OCI-LY7 (cell line): ENCODE results near the gene PGRMC1. TPM values are rescaled to one million over a fixed set of nuclear protein-coding genes. Genes with fewer than 3 reads are reported as not detected.

ENCODE experiments used
- BruUV-seq: library from RNA; stranded (reverse); fragments of 400-500 nt; replicated peaks from 2 replicates; lab custom pipeline; 2021; lab: Mats Ljungman, UMichigan
- CTCF ChIA-PET: fragments of 300-600 bp; sonication (Branson Sonifier 250); formaldehyde crosslinking; loops from one replicate; lab custom pipeline; 2022; ENCODE audit warnings: antibody characterized with exemption; ENCODE audit not compliant: unreplicated experiment; lab: Charles Lee
- POLR2A ChIA-PET: fragments of 300-600 bp; sonication (Branson Sonifier 250); formaldehyde crosslinking; loops from one replicate; lab custom pipeline; 2022; ENCODE audit warnings: antibody characterized with exemption; lab: Charles Lee
- DNase-seq: peaks from one replicate; pipeline ENCODE4 v3.0.0-alpha.2; 2015; ENCODE audit warnings: low spot score
- H2AFZ ChIP-seq: fragments of 200-600 bp; sonication (generic), shearing (Covaris generic); 2 replicates; pipeline ENCODE4 v1.6.1; 2014; ENCODE audit warnings: mild to moderate bottlenecking, antibody characterized with exemption, low read length, moderate library complexity
- H3K27ac ChIP-seq: fragments of 200-600 bp; sonication (generic); 2 replicates; pipeline ENCODE4 v1.5.1; 2014; ENCODE audit warnings: mixed run types, low read depth, mild to moderate bottlenecking, moderate library complexity, low read length, inconsistent platforms; ENCODE audit not compliant: poor library complexity, severe bottlenecking
- H3K36me3 ChIP-seq: fragments of 200-600 bp; sonication (generic); 2 replicates; pipeline ENCODE4 v1.6.1; 2014; ENCODE audit warnings: mild to moderate bottlenecking, antibody characterized with exemption, low read length, moderate library complexity, mixed read lengths; ENCODE audit not compliant: insufficient read depth
- H3K4me1 ChIP-seq: fragments of 200-600 bp; sonication (generic); 2 replicates; pipeline ENCODE4 v1.5.1; 2014; ENCODE audit warnings: mild to moderate bottlenecking, low read length; ENCODE audit not compliant: insufficient read depth, poor library complexity, severe bottlenecking
- H3K4me2 ChIP-seq: fragments of 200-600 bp; sonication (generic); 2 replicates; pipeline ENCODE4 v1.6.1; 2014; ENCODE audit warnings: mild to moderate bottlenecking, low read length
- H3K4me3 ChIP-seq: fragments of 200-600 bp; sonication (generic); 2 replicates; pipeline ENCODE4 v1.5.1; 2014; ENCODE audit warnings: mild to moderate bottlenecking, low read depth, low read length; ENCODE audit not compliant: poor library complexity, severe bottlenecking
- H3K79me2 ChIP-seq: fragments of 200-600 bp; sonication (generic); 2 replicates; pipeline ENCODE4 v1.6.1; 2016; ENCODE audit warnings: low read depth, mild to moderate bottlenecking, low read length, moderate library complexity, mixed read lengths; ENCODE audit not compliant: insufficient read depth
- H3K9me2 ChIP-seq: fragments of 200-600 bp; sonication (generic); 2 replicates; pipeline ENCODE4 v1.6.1; 2016; ENCODE audit warnings: mild to moderate bottlenecking, low read length, mixed read lengths; ENCODE audit not compliant: insufficient read depth
- H3K9me3 ChIP-seq: fragments of 200-600 bp; sonication (generic); 2 replicates; pipeline ENCODE4 v1.6.1; 2014; ENCODE audit warnings: mild to moderate bottlenecking, mixed run types, low read length, mixed read lengths
- H4K20me1 ChIP-seq: fragments of 200-600 bp; sonication (generic); 2 replicates; pipeline ENCODE4 v1.6.1; 2014; ENCODE audit warnings: mild to moderate bottlenecking, antibody characterized with exemption, low read length, moderate library complexity, mixed read lengths; ENCODE audit not compliant: insufficient read depth
- EZH2phosphoT487 ChIP-seq: fragments of 200-600 bp; sonication (generic); IDR thresholded peaks from 2 replicates; pipeline ENCODE4 v1.6.1; 2018; ENCODE audit warnings: low read depth, borderline replicate concordance, mild to moderate bottlenecking, mixed run types, antibody characterized with exemption, low read length, moderate library complexity, mixed read lengths
- intact Hi-C: fragments of 100-400 bp; cut with micrococcal nuclease; formaldehyde crosslinking; loops from one replicate; pipeline ENCODE4 v1.10.0; 2022; ENCODE audit not compliant: unreplicated experiment
- total RNA-seq, 2 experiments: library from RNA; depleted of rRNA in 1 of 2; stranded (reverse); fragments of >200 nt in 1 of 2; shearing (Covaris generic) in 1 of 2; gene quantifications; 2 replicates each; pipeline ENCODE4 v1.2.3, GENCODE V29; 2014 to 2022
- TF ChIP-seq, protein P1 (sequence below): fragments of 200-600 bp; sonication (generic); conservative IDR thresholded peaks from 2 replicates; pipeline ENCODE4 v1.5.1; 2014; ENCODE audit warnings: mild to moderate bottlenecking, antibody characterized with exemption, low read length, moderate library complexity, mixed read lengths

Gene PGRMC1
- total RNA-seq, 2 experiments from 2014 or later: 22.9 to 23.9 TPM

DNA sequence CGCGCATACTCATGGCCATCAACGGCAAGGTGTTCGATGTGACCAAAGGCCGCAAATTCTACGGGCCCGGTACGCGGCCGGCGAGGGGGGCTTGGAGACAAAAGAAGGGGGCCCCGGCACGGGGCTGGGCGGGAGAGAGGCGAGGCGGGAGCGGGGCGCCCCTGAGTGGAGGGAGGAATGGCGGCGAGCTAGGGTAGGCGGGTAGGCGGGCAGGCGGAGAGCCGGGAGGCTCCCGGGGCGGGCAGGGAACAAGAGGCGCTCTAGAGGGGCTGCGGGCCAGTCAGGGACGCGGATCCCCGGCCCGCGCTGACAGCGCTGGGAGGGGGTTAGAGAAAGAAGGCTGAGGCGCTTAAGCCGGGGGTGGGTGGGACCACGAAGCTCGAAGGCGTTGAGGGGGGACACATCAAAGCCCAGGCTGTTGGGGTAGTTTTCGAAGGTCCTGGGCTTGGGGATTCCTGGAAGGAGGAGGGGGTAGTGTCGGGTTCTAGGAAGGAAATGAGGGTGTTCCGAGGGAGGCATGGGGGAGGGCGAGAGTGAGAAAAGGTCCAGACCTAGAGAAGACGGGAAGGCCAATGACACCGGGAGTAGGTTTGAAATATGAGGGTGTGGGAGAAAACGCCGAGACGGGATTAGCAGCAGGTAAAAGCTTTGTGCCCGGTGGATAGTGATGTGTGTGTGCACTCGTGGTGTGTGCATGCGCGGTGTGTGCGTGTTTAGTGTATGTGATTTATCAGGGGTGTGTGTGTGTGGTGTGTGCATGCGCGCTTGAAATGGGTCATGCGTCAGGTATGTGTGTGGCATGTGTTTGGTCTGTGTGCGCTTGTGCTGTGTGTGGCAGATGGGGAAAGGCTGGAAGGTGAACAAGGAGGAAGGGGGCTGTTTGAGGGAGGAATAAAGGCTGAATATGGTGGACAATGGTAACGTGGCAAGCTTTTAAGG lies 807 bp downstream of the PGRMC1 start:
- POLR2A ChIA-PET: interaction anchor here (0.5 to 1.6 kb wide), 3 partner anchors 17 to 118 kb away, joined by 3 to 6 read pairs (median 4); no protein-coding TSS in a partner anchor

GRCh38 chrX:119237562-119237942 lies 1.5 kb downstream of the PGRMC1 start:
- H3K4me2 ChIP-seq: peak overlapping the region; percentile 85
- H3K4me1 ChIP-seq: no peaks in the 10 kb centered on the region
- intact Hi-C loops: no loop called here
- peak overlapping the region; percentile 93 for H3K4me3 ChIP-seq
- H3K79me2 ChIP-seq: peaks cover 9% of the 10 kb centered on the region; the same call in 1 of the 2 replicates
- H3K9me2 ChIP-seq: no peaks in the 10 kb centered on the region
- ChIA-PET CTCF (no interaction called here), POLR2A (interaction anchor here (0.5 to 1.6 kb wide), 3 partner anchors 17 to 497 kb away, joined by 3 to 6 read pairs (median 4); no protein-coding TSS in a partner anchor)
- H3K9me3 ChIP-seq: no peaks in the 10 kb centered on the region
- H4K20me1 ChIP-seq: no peaks in the 10 kb centered on the region
- H3K27ac ChIP-seq: no peak overlapping the region
- DNase-seq: no peak
- BruUV-seq: no TSS peak
- H3K36me3 ChIP-seq: peaks cover 15% of the 10 kb centered on the region; the same call in 1 of the 2 replicates
- no peak overlapping the region for H2AFZ ChIP-seq
- TF ChIP-seq, protein P1, sequence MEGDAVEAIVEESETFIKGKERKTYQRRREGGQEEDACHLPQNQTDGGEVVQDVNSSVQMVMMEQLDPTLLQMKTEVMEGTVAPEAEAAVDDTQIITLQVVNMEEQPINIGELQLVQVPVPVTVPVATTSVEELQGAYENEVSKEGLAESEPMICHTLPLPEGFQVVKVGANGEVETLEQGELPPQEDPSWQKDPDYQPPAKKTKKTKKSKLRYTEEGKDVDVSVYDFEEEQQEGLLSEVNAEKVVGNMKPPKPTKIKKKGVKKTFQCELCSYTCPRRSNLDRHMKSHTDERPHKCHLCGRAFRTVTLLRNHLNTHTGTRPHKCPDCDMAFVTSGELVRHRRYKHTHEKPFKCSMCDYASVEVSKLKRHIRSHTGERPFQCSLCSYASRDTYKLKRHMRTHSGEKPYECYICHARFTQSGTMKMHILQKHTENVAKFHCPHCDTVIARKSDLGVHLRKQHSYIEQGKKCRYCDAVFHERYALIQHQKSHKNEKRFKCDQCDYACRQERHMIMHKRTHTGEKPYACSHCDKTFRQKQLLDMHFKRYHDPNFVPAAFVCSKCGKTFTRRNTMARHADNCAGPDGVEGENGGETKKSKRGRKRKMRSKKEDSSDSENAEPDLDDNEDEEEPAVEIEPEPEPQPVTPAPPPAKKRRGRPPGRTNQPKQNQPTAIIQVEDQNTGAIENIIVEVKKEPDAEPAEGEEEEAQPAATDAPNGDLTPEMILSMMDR: no peak
- no peak for TF ChIP-seq EZH2phosphoT487

More for the DNA sequence above, 807 bp downstream of the PGRMC1 start:
- Histone ChIP-seq H2AFZ (peak overlapping the region; percentile 95), H3K36me3 (peaks cover 13% of the 10 kb centered on the region; the same call in 1 of the 2 replicates), H3K4me2 (peak overlapping the region; percentile 85), H4K20me1 (no peaks in the 10 kb centered on the region), H3K9me3 (no peaks in the 10 kb centered on the region), H3K27ac (peak overlapping the region; percentile 40), H3K79me2 (peaks cover 9% of the 10 kb centered on the region; the same call in 1 of the 2 replicates), H3K4me1 (no peaks in the 10 kb centered on the region), H3K4me3 (peak overlapping the region; percentile 93), H3K9me2 (no peaks in the 10 kb centered on the region)
- intact Hi-C loops: no loop called here
- BruUV-seq: no TSS peak
- CTCF ChIA-PET: no interaction called here
- TF ChIP-seq EZH2phosphoT487: no peak
- TF ChIP-seq, protein P1: 0 out of 2 replicates have a peak, but pooled peaks have one; percentile 14
- peak; percentile 22 for DNase-seq
